ENCODE data around the gene ZNF133.

ZNF133 gene

DNA sequence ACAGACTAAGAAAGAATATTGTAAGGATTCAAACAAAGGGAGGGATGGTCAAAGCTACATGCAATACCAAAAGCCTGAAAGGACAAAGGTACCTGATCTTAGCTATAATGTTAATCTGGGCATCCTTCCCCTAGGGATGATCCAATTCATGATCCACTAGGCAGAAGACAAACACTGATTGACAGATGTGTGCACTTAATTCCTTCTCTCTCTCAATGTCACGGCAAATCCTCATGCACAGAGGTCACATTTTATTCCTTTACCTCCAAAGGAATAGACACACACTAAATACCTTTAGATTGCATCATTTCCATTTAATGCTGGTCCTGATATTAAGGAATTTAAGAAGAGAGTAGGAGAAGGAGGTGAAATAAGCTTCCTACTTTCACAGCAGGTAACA, 73.4 kb downstream of the ZNF133 start:
- no peak for DNase-seq (ENCODE audit: low read depth, low spot score)

- no peak for DNase-seq (ENCODE audit: low read depth, low spot score)
These were observed 74.6 kb downstream of the ZNF133 start for GRCh38 chr20:18362916-18363315.

GRCh38 chr20:18363708-18364107, 75.4 kb downstream of the ZNF133 start:
- no peak for DNase-seq (ENCODE audit: low read depth, low spot score)

DNA sequence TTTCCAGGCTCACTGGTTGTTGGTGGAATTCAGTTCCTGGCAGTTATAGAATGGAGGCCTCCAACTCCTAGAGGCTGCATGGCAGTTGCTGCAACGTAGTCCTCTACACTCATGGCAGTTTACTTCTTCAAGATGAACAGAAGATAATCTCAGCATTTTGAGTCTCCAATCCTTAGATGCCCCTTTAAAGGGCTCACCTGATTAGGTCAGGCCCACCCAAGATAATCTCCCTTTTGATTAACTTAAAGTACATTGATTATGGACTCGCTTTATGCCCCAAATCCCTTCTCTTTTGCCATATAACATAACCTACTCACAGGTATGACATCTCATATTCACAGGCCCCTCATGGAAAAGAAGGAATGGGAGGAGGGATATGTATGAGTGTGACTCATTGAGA, 76.4 kb downstream of the ZNF133 start:
- no peak for DNase-seq (ENCODE audit: low read depth, low spot score)
